WTC11 (cell line): ENCODE data around the gene ZNF431. TPM values are rescaled to one million over a fixed set of nuclear protein-coding genes. Genes with fewer than 3 reads are reported as not detected.

Source experiments
- ATAC-seq: fragments of 200-7000 bp; cut with Tn5 transposase; 2 replicates; pipeline ENCODE4 v1.10.0; 2021; ENCODE audit warnings: mild to moderate bottlenecking, moderate library complexity
- Bru-seq: library from RNA; stranded (reverse); fragments of 400-500 nt; gene quantifications from one replicate; lab custom pipeline; 2021; lab: Mats Ljungman, UMichigan
- CTCF ChIA-PET: fragments of 300-600 bp; sonication (Branson Sonifier 250); formaldehyde crosslinking; loops from one replicate; lab custom pipeline; 2021; ENCODE audit warnings: antibody characterized with exemption; lab: Charles Lee
- POLR2A ChIA-PET: fragments of 350-600 bp; sonication (Branson Sonifier 250); formaldehyde crosslinking; loops from one replicate; lab custom pipeline; 2021; ENCODE audit warnings: antibody characterized with exemption; lab: Charles Lee
- DNase-seq: peaks from one replicate; pipeline ENCODE4 v3.0.0; 2021; ENCODE audit warnings: low spot score
- H3K27ac Mint-ChIP-seq: 2 replicates; pipeline ENCODE4 v1.8.0; 2021; ENCODE audit warnings: mixed read lengths
- H3K27me3 Mint-ChIP-seq: 2 replicates; pipeline ENCODE4 v1.8.0; 2021; ENCODE audit warnings: low read depth, mild to moderate bottlenecking, moderate library complexity, mixed read lengths
- H3K36me3 Mint-ChIP-seq: 2 replicates; pipeline ENCODE4 v1.8.0; 2021; ENCODE audit warnings: mixed read lengths
- H3K4me1 Mint-ChIP-seq: 2 replicates; pipeline ENCODE4 v1.8.0; 2022; ENCODE audit warnings: mixed read lengths
- H3K4me3 Mint-ChIP-seq: 2 replicates; pipeline ENCODE4 v1.8.0; 2021; ENCODE audit warnings: mild to moderate bottlenecking, moderate library complexity, mixed read lengths
- H3K9me3 Mint-ChIP-seq: 2 replicates; pipeline ENCODE4 v1.8.0; 2021; ENCODE audit warnings: mixed read lengths
- ETV6 ChIP-seq: sonication (generic); formaldehyde crosslinking; IDR thresholded peaks from 2 replicates; pipeline ENCODE4 v1.8.1; 2022; ENCODE audit warnings: mild to moderate bottlenecking, missing genetic modification reagents
- FOXK1 ChIP-seq: sonication (generic); formaldehyde crosslinking; IDR thresholded peaks from 2 replicates; pipeline ENCODE4 v1.8.0; 2022; ENCODE audit warnings: mild to moderate bottlenecking, moderate library complexity, missing genetic modification reagents
- JUN ChIP-seq: sonication (generic); formaldehyde crosslinking; IDR thresholded peaks from 2 replicates; pipeline ENCODE4 v1.8.0; 2023; ENCODE audit warnings: mild to moderate bottlenecking, missing genetic modification reagents
- KAT7 ChIP-seq: sonication (generic); formaldehyde crosslinking; IDR thresholded peaks from 2 replicates; pipeline ENCODE4 v1.8.1; 2023; ENCODE audit warnings: missing genetic modification reagents, mild to moderate bottlenecking, borderline replicate concordance
- MYBL2 ChIP-seq: sonication (generic); formaldehyde crosslinking; IDR thresholded peaks from 2 replicates; pipeline ENCODE4 v1.8.1; 2023; ENCODE audit warnings: mild to moderate bottlenecking, moderate library complexity, missing genetic modification reagents
- NFE2L1 ChIP-seq: sonication (generic); formaldehyde crosslinking; IDR thresholded peaks from 2 replicates; pipeline ENCODE4 v1.8.1; 2023; ENCODE audit warnings: missing genetic modification reagents
- NFYB ChIP-seq: sonication (generic); formaldehyde crosslinking; conservative IDR thresholded peaks from 2 replicates; pipeline ENCODE4 v1.8.0; 2022; ENCODE audit warnings: low read depth, missing genetic modification reagents
- SMAD3 ChIP-seq: sonication (generic); formaldehyde crosslinking; IDR thresholded peaks from 2 replicates; pipeline ENCODE4 v1.8.0; 2022; ENCODE audit warnings: missing genetic modification reagents, mild to moderate bottlenecking, borderline replicate concordance
- SMAD4 ChIP-seq: sonication (generic); formaldehyde crosslinking; IDR thresholded peaks from 2 replicates; pipeline ENCODE4 v1.8.0; 2022; ENCODE audit warnings: mild to moderate bottlenecking, missing genetic modification reagents
- TEAD1 ChIP-seq: sonication (generic); formaldehyde crosslinking; IDR thresholded peaks from 2 replicates; pipeline ENCODE4 v1.8.0; 2022; ENCODE audit warnings: mild to moderate bottlenecking, missing genetic modification reagents
- ZNF317 ChIP-seq: sonication (generic); formaldehyde crosslinking; IDR thresholded peaks from 2 replicates; pipeline ENCODE4 v1.8.1; 2023; ENCODE audit warnings: low read depth, mild to moderate bottlenecking, moderate library complexity, missing genetic modification reagents, borderline replicate concordance
- long read RNA-seq, 3 experiments: library from RNA in 1 of 3; library from capped mRNA in 1 of 3; library from polyadenylated mRNA in 1 of 3; unstranded in 2 of 3; stranded (forward) in 1 of 3; transcript quantifications; one replicate each; pipeline ENCODE4 v2.0.0, GENCODE V29; 2021
- total RNA-seq: library from RNA; stranded (reverse); gene quantifications from 3 replicates; pipeline ENCODE4 v1.2.3, GENCODE V29; 2021
- TF ChIP-seq, protein P1 (sequence below): sonication (generic); formaldehyde crosslinking; IDR thresholded peaks from 2 replicates; pipeline ENCODE4 v1.8.0; 2022; ENCODE audit warnings: mild to moderate bottlenecking, missing genetic modification reagents
- TF ChIP-seq, protein P2 (sequence below): sonication (generic); formaldehyde crosslinking; IDR thresholded peaks from 2 replicates; pipeline ENCODE4 v1.8.0; 2023; ENCODE audit warnings: missing genetic modification reagents, mild to moderate bottlenecking, borderline replicate concordance
- TF ChIP-seq, protein P3 (sequence below): sonication (generic); formaldehyde crosslinking; IDR thresholded peaks from 2 replicates; pipeline ENCODE4 v1.8.0; 2023; ENCODE audit warnings: mild to moderate bottlenecking, missing genetic modification reagents
- TF ChIP-seq, protein P4 (sequence below): sonication (generic); formaldehyde crosslinking; IDR thresholded peaks from 2 replicates; pipeline ENCODE4 v1.8.1; 2023; ENCODE audit warnings: mild to moderate bottlenecking, moderate library complexity, missing genetic modification reagents
- TF ChIP-seq, protein P5 (sequence below): sonication (generic); formaldehyde crosslinking; IDR thresholded peaks from 2 replicates; pipeline ENCODE4 v1.8.0; 2022; ENCODE audit warnings: missing genetic modification reagents
- TF ChIP-seq, protein P6 (sequence below): sonication (generic); formaldehyde crosslinking; IDR thresholded peaks from 2 replicates; pipeline ENCODE4 v1.8.0; 2022; ENCODE audit warnings: mild to moderate bottlenecking, missing genetic modification reagents

Gene ZNF431
- total RNA-seq = 41.2 to 45.2 TPM (median 42.1 TPM) in 3 replicates
- percentile 94 among the genes with signal in this experiment for Bru-seq, nascent RNA
- long read RNA-seq, experiment 1, full-length matches to known transcripts = 4 of 49 reads
- long read RNA-seq, experiment 1, partial matches to known transcripts = 11 of 49 reads
- long read RNA-seq, experiment 1, other reads (novel, unspliced or antisense) = 34 of 49 reads
- long read RNA-seq, experiment 2, partial matches to known transcripts = 0 of 28 reads
- long read RNA-seq, experiment 2, other reads (novel, unspliced or antisense) = 27 of 28 reads
- long read RNA-seq, experiment 3, full-length matches to known transcripts = 1 of 4 reads
- long read RNA-seq, experiment 3, partial matches to known transcripts = 0 of 4 reads
- long read RNA-seq, experiment 3, other reads (novel, unspliced or antisense) = 3 of 4 reads

- Mint-ChIP-seq H3K27me3 (no peaks in the 10 kb centered on the region), H3K36me3 (peaks cover 38% of the 10 kb centered on the region), H3K27ac (peak within 1 kb of the TSS; percentile 99), H3K4me3 (peak within 1 kb of the TSS; percentile 98), H3K4me1 (peaks cover 5% of the 10 kb centered on the region), H3K9me3 (peaks cover 26% of the 10 kb centered on the region)
- POLR2A ChIA-PET = interaction anchor here (0.5 to 2.2 kb wide), 11 partner anchors 11 to 1825 kb away, joined by 3 to 14 read pairs (median 4); partner anchors contain the start of genes ZNF430, ZNF66, ZNF708 and ZNF714
- CTCF ChIA-PET = interaction anchor here (0.6 to 2.0 kb wide), 7 partner anchors 16 to 679 kb away, joined by 3 to 8 read pairs (median 4); partner anchors contain the start of gene ZNF738
- no peak for TF ChIP-seq TEAD1 (CRISPR knock-in tag)
- 0 out of 2 replicates have a peak, but pooled peaks have one; percentile 67 for TF ChIP-seq KAT7 (CRISPR knock-in tag)
- TF ChIP-seq FOXK1 (CRISPR knock-in tag) = peak; percentile 31; the same call in 1 of the 2 replicates
- TF ChIP-seq NFYB (CRISPR knock-in tag) = peak; percentile 92
- TF ChIP-seq MYBL2 (CRISPR knock-in tag) = no peak
- TF ChIP-seq ZNF317 = no peak
- TF ChIP-seq, protein P1, sequence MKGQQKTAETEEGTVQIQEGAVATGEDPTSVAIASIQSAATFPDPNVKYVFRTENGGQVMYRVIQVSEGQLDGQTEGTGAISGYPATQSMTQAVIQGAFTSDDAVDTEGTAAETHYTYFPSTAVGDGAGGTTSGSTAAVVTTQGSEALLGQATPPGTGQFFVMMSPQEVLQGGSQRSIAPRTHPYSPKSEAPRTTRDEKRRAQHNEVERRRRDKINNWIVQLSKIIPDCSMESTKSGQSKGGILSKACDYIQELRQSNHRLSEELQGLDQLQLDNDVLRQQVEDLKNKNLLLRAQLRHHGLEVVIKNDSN = 0 out of 2 replicates have a peak, but pooled peaks have one; percentile 21
- TF ChIP-seq, protein P2, sequence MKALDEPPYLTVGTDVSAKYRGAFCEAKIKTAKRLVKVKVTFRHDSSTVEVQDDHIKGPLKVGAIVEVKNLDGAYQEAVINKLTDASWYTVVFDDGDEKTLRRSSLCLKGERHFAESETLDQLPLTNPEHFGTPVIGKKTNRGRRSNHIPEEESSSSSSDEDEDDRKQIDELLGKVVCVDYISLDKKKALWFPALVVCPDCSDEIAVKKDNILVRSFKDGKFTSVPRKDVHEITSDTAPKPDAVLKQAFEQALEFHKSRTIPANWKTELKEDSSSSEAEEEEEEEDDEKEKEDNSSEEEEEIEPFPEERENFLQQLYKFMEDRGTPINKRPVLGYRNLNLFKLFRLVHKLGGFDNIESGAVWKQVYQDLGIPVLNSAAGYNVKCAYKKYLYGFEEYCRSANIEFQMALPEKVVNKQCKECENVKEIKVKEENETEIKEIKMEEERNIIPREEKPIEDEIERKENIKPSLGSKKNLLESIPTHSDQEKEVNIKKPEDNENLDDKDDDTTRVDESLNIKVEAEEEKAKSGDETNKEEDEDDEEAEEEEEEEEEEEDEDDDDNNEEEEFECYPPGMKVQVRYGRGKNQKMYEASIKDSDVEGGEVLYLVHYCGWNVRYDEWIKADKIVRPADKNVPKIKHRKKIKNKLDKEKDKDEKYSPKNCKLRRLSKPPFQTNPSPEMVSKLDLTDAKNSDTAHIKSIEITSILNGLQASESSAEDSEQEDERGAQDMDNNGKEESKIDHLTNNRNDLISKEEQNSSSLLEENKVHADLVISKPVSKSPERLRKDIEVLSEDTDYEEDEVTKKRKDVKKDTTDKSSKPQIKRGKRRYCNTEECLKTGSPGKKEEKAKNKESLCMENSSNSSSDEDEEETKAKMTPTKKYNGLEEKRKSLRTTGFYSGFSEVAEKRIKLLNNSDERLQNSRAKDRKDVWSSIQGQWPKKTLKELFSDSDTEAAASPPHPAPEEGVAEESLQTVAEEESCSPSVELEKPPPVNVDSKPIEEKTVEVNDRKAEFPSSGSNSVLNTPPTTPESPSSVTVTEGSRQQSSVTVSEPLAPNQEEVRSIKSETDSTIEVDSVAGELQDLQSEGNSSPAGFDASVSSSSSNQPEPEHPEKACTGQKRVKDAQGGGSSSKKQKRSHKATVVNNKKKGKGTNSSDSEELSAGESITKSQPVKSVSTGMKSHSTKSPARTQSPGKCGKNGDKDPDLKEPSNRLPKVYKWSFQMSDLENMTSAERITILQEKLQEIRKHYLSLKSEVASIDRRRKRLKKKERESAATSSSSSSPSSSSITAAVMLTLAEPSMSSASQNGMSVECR (CRISPR knock-in tag) = peak; percentile 87; the same call in 1 of the 2 replicates
- 0 out of 2 replicates have a peak, but pooled peaks have one; percentile 24 for TF ChIP-seq ETV6
- no peak for TF ChIP-seq NFE2L1 (CRISPR knock-in tag)
- TF ChIP-seq, protein P3, sequence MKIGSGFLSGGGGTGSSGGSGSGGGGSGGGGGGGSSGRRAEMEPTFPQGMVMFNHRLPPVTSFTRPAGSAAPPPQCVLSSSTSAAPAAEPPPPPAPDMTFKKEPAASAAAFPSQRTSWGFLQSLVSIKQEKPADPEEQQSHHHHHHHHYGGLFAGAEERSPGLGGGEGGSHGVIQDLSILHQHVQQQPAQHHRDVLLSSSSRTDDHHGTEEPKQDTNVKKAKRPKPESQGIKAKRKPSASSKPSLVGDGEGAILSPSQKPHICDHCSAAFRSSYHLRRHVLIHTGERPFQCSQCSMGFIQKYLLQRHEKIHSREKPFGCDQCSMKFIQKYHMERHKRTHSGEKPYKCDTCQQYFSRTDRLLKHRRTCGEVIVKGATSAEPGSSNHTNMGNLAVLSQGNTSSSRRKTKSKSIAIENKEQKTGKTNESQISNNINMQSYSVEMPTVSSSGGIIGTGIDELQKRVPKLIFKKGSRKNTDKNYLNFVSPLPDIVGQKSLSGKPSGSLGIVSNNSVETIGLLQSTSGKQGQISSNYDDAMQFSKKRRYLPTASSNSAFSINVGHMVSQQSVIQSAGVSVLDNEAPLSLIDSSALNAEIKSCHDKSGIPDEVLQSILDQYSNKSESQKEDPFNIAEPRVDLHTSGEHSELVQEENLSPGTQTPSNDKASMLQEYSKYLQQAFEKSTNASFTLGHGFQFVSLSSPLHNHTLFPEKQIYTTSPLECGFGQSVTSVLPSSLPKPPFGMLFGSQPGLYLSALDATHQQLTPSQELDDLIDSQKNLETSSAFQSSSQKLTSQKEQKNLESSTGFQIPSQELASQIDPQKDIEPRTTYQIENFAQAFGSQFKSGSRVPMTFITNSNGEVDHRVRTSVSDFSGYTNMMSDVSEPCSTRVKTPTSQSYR = no peak
- TF ChIP-seq, protein P4, sequence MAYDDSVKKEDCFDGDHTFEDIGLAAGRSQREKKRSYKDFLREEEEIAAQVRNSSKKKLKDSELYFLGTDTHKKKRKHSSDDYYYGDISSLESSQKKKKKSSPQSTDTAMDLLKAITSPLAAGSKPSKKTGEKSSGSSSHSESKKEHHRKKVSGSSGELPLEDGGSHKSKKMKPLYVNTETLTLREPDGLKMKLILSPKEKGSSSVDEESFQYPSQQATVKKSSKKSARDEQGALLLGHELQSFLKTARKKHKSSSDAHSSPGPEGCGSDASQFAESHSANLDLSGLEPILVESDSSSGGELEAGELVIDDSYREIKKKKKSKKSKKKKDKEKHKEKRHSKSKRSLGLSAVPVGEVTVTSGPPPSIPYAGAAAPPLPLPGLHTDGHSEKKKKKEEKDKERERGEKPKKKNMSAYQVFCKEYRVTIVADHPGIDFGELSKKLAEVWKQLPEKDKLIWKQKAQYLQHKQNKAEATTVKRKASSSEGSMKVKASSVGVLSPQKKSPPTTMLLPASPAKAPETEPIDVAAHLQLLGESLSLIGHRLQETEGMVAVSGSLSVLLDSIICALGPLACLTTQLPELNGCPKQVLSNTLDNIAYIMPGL (CRISPR knock-in tag) = 0 out of 2 replicates have a peak, but pooled peaks have one; percentile 43
- TF ChIP-seq JUN (CRISPR knock-in tag) = peak; percentile 53; the same call in 1 of the 2 replicates
- TF ChIP-seq, protein P5, sequence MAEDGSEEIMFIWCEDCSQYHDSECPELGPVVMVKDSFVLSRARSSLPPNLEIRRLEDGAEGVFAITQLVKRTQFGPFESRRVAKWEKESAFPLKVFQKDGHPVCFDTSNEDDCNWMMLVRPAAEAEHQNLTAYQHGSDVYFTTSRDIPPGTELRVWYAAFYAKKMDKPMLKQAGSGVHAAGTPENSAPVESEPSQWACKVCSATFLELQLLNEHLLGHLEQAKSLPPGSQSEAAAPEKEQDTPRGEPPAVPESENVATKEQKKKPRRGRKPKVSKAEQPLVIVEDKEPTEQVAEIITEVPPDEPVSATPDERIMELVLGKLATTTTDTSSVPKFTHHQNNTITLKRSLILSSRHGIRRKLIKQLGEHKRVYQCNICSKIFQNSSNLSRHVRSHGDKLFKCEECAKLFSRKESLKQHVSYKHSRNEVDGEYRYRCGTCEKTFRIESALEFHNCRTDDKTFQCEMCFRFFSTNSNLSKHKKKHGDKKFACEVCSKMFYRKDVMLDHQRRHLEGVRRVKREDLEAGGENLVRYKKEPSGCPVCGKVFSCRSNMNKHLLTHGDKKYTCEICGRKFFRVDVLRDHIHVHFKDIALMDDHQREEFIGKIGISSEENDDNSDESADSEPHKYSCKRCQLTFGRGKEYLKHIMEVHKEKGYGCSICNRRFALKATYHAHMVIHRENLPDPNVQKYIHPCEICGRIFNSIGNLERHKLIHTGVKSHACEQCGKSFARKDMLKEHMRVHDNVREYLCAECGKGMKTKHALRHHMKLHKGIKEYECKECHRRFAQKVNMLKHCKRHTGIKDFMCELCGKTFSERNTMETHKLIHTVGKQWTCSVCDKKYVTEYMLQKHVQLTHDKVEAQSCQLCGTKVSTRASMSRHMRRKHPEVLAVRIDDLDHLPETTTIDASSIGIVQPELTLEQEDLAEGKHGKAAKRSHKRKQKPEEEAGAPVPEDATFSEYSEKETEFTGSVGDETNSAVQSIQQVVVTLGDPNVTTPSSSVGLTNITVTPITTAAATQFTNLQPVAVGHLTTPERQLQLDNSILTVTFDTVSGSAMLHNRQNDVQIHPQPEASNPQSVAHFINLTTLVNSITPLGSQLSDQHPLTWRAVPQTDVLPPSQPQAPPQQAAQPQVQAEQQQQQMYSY = no peak
- no peak for TF ChIP-seq SMAD3
- TF ChIP-seq, protein P6, sequence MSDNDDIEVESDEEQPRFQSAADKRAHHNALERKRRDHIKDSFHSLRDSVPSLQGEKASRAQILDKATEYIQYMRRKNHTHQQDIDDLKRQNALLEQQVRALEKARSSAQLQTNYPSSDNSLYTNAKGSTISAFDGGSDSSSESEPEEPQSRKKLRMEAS (CRISPR knock-in tag) = peak; percentile 67
- no peak for TF ChIP-seq SMAD4
- DNase-seq (peak; percentile 92), ATAC-seq (peak; percentile 99)
Observed at GRCh38 chr19:21141787-21142464, at the start of gene ZNF431. ZNF431 (plus strand) TSS chr19:21142040; CDS start chr19:21142184, 144 bp downstream.
